Body of pancreas (tissue), 4 donors: ENCODE results near the gene HCFC1. TPM values are rescaled to one million over a fixed set of nuclear protein-coding genes. Genes with fewer than 3 reads are reported as not detected.

Experiments
- ATAC-seq: fragments of 150-250 bp; one replicate; pipeline ENCODE4 v1.9.1; 2016
- DNase-seq, 4 donors: peaks; one replicate each; pipeline ENCODE4 v3.0.0-alpha.2; 2019
- H3K27ac ChIP-seq, 4 donors: fragments of 200-600 bp; sonication (generic); 1 replicate in 3 of 4; 2 replicates in 1 of 4; pipeline versions ENCODE4 v1.5.1 to v1.6.1; 2016 to 2019; ENCODE audit warnings: mild to moderate bottlenecking in 1 of 4, mixed read lengths in 1 of 4, moderate library complexity in 1 of 4
- H3K27me3 ChIP-seq, 2 donors: fragments of 200-600 bp; sonication (generic); one replicate each; pipeline ENCODE4 v1.6.0; 2016; ENCODE audit warnings: mild to moderate bottlenecking in 1 of 2
- H3K36me3 ChIP-seq, 2 donors: fragments of 200-600 bp; sonication (generic); replicated peaks in 1 of 2; 2 replicates each; pipeline ENCODE4 v1.5.1; 2016; ENCODE audit warnings: low read depth in 2 of 2; ENCODE audit not compliant: insufficient read depth in 1 of 2
- H3K4me1 ChIP-seq: fragments of 200-600 bp; sonication (generic); one replicate; pipeline ENCODE4 v1.6.0; 2016
- H3K4me3 ChIP-seq, 2 donors: fragments of 200-600 bp; sonication (generic); 1 replicate in 1 of 2; 2 replicates in 1 of 2; pipeline ENCODE4 v1.5.1; 2016 to 2019
- H3K9me3 ChIP-seq, 3 donors: fragments of 200-600 bp; sonication (generic); 1 replicate in 2 of 3; 2 replicates in 1 of 3; pipeline ENCODE4 v1.5.1; 2016
- POLR2A ChIP-seq, 3 donors: fragments of 450-650 bp; IDR thresholded peaks; one replicate each; pipeline ENCODE4 v1.6.1; 2016; ENCODE audit warnings: antibody characterized with exemption in 3 of 3, mild to moderate bottlenecking in 2 of 3
- WGBS, 2 donors: methylation state at CpG; one replicate each; pipeline ENCODE4 v1.1.5; 2017; 5-methylcytosine and 5-hydroxymethylcytosine counted together
- intact Hi-C: fragments of 100-400 bp; cut with DNase I; formaldehyde crosslinking; loops from one replicate; pipeline ENCODE4 v1.15.1; 2023
- total RNA-seq, 2 donors: library from RNA; depleted of rRNA; stranded (reverse); fragments of >200 nt; gene quantifications; one replicate each; pipeline ENCODE4 v1.1.0, GENCODE V29; 2016
- TF ChIP-seq, protein P1 (sequence below), 7 experiments: fragments of 450-650 bp in 4 of 7; fragments of 200-600 bp in 3 of 7; sonication (generic) in 3 of 7; IDR thresholded peaks; one replicate each; pipeline ENCODE4 v1.5.1; 2016 to 2019; ENCODE audit warnings: antibody characterized with exemption in 7 of 7

The HCFC1 gene
- total RNA-seq, 2 donors from 2014 or later = 16.6 to 62.6 TPM

DNA sequence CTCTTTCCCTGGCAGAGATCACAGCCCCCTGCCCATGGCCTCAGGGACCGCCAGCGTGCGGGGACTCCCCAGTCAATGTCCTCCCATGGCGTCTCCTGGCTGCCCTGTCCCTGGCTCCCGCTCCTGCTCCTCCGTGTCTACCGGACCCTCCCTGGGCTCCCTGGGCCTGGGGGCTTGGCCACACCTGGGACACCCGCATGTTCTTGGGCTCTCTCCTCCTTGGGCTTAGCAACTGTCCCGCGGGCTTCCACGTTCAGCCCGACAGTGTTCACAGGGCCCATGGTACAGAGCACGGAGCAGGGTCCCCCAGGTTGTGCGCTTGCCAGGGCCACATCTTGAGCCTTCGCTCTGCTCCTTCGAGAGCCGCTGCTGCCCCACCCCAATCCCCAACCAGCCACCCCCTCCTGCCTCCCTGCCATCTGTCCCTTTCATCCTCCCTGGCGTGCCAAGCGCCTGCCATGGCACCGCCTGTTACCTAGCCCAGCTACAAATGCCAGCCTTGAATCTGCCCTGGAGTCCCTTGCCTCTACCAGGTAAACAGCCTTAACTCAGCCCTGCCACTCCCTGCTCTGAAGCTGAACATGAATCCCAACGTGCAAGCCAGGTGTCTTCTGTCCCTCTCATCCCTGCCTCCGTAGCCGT, 63.3 kb downstream of the HCFC1 start:
- H3K4me3 ChIP-seq = no peak overlapping the region
- no peaks in the 10 kb centered on the region for H3K4me1 ChIP-seq
- intact Hi-C loops = no loop called here
- DNase-seq (no peak), ATAC-seq (no peak)
- no peaks in the 10 kb centered on the region for H3K9me3 ChIP-seq
- no peaks in the 10 kb centered on the region for H3K36me3 ChIP-seq
- H3K27me3 ChIP-seq = no peaks in the 10 kb centered on the region
- 86 to 98% methylated on average over 9 to 21 of the region's 23 CpGs for WGBS, 2 donors
- no peak overlapping the region for H3K27ac ChIP-seq
- no peak for TF ChIP-seq POLR2A (IDR thresholded peaks at IDR 0.05)
- TF ChIP-seq, protein P1, sequence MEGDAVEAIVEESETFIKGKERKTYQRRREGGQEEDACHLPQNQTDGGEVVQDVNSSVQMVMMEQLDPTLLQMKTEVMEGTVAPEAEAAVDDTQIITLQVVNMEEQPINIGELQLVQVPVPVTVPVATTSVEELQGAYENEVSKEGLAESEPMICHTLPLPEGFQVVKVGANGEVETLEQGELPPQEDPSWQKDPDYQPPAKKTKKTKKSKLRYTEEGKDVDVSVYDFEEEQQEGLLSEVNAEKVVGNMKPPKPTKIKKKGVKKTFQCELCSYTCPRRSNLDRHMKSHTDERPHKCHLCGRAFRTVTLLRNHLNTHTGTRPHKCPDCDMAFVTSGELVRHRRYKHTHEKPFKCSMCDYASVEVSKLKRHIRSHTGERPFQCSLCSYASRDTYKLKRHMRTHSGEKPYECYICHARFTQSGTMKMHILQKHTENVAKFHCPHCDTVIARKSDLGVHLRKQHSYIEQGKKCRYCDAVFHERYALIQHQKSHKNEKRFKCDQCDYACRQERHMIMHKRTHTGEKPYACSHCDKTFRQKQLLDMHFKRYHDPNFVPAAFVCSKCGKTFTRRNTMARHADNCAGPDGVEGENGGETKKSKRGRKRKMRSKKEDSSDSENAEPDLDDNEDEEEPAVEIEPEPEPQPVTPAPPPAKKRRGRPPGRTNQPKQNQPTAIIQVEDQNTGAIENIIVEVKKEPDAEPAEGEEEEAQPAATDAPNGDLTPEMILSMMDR (IDR thresholded peaks at IDR 0.05) = no peak

DNA sequence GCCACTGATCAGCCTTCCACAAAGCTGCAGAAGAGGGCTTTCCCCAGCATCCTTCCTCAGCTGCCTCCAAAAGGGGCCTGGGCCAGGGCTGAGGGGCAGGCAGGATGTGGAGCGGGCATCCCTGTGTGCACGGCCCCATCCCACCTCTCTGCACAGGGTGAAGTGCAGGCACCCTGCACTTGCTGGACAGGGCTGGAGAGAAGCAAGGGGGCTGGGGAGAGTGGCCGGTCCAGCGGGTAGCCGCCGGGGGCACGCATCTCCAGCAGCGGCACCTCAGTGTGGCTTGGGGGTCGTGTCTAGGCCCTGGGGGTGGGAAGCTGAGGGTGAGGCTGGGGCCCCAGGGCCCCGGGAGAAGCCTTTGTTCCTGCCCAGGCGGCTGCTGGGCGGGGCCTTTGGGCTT, 64.2 kb downstream of the HCFC1 start:
- H3K4me3 ChIP-seq = no peak overlapping the region
- H3K9me3 ChIP-seq = no peaks in the 10 kb centered on the region
- 85% methylated on average over 7 of the region's 12 CpGs; no CpG with 5 or more reads in 1 of the 2 donors for WGBS, 2 donors
- DNase-seq (no peak), ATAC-seq (no peak)
- TF ChIP-seq, protein P1 (IDR thresholded peaks at IDR 0.05) = no peak
- TF ChIP-seq POLR2A (IDR thresholded peaks at IDR 0.05) = no peak
- intact Hi-C loops = no loop called here
- H3K4me1 ChIP-seq = no peaks in the 10 kb centered on the region
- H3K27me3 ChIP-seq = no peaks in the 10 kb centered on the region
- H3K27ac ChIP-seq = no peak overlapping the region
- H3K36me3 ChIP-seq = no peaks in the 10 kb centered on the region

DNA sequence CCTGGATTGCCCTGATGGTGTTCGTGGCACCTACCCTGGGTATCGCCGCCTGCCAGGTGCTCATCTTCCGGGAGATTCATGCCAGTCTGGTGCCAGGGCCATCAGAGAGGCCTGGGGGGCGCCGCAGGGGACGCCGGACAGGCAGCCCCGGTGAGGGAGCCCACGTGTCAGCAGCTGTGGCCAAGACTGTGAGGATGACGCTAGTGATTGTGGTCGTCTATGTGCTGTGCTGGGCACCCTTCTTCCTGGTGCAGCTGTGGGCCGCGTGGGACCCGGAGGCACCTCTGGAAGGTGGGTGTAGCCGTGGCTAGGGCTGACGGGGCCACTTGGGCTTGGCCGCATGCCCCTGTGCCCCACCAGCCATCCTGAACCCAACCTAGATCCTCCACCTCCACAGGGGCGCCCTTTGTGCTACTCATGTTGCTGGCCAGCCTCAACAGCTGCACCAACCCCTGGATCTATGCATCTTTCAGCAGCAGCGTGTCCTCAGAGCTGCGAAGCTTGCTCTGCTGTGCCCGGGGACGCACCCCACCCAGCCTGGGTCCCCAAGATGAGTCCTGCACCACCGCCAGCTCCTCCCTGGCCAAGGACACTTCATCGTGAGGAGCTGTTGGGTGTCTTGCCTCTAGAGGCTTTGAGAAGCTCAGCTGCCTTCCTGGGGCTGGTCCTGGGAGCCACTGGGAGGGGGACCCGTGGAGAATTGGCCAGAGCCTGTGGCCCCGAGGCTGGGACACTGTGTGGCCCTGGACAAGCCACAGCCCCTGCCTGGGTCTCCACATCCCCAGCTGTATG, 65.3 kb downstream of the HCFC1 start:
- intact Hi-C loops = no loop called here
- no peak overlapping the region for H3K4me3 ChIP-seq
- no peak overlapping the region for H3K27ac ChIP-seq
- no peak for TF ChIP-seq POLR2A (IDR thresholded peaks at IDR 0.05)
- H3K36me3 ChIP-seq = no peaks in the 10 kb centered on the region
- H3K27me3 ChIP-seq = no peaks in the 10 kb centered on the region
- ATAC-seq (no peak), DNase-seq (no peak)
- WGBS, 2 donors = 57 to 70% methylated on average over 4 to 14 of the region's 27 CpGs
- H3K4me1 ChIP-seq = no peaks in the 10 kb centered on the region
- H3K9me3 ChIP-seq = no peaks in the 10 kb centered on the region

GRCh38 chrX:153905481-153906095, 66.0 kb downstream of the HCFC1 start:
- no peaks in the 10 kb centered on the region for H3K9me3 ChIP-seq
- H3K4me1 ChIP-seq = no peaks in the 10 kb centered on the region
- TF ChIP-seq, protein P1 (IDR thresholded peaks at IDR 0.05) = no peak
- no peak overlapping the region for H3K4me3 ChIP-seq
- intact Hi-C loops = no loop called here
- WGBS, 2 donors = 79% methylated on average over 18 of the region's 32 CpGs; no CpG with 5 or more reads in 1 of the 2 donors
- H3K27me3 ChIP-seq = no peaks in the 10 kb centered on the region
- ATAC-seq (no peak), DNase-seq (no peak)
- no peak overlapping the region for H3K27ac ChIP-seq
- H3K36me3 ChIP-seq = no peaks in the 10 kb centered on the region
